GM06990 (cell line): ENCODE data around the gene DAO.

ENCODE experiments used
- DNase-seq: peaks from one replicate; pipeline ENCODE4 v3.0.0-alpha.2; 2011; ENCODE audit not compliant: insufficient read length; ENCODE audit errors: extremely low read depth
- H3K27me3 ChIP-seq: replicated peaks from 2 replicates; pipeline ENCODE4 v1.6.0; 2011; ENCODE audit warnings: low read length; ENCODE audit not compliant: control insufficient read depth, insufficient read depth
- H3K36me3 ChIP-seq: 2 replicates; pipeline ENCODE4 v1.5.1; 2011; ENCODE audit warnings: low read length; ENCODE audit not compliant: control insufficient read depth, insufficient read depth
- H3K4me3 ChIP-seq: replicated peaks from 2 replicates; pipeline ENCODE4 v1.5.1; 2011; ENCODE audit warnings: low read depth, mild to moderate bottlenecking, control low read depth, low read length
- TF ChIP-seq, protein P1 (sequence below): IDR thresholded peaks from 2 replicates; pipeline ENCODE4 v1.5.1; 2011; ENCODE audit warnings: low read length, control low read depth, mild to moderate bottlenecking, inconsistent platforms; ENCODE audit not compliant: insufficient read depth, poor library complexity, severe bottlenecking

DAO gene

DNA sequence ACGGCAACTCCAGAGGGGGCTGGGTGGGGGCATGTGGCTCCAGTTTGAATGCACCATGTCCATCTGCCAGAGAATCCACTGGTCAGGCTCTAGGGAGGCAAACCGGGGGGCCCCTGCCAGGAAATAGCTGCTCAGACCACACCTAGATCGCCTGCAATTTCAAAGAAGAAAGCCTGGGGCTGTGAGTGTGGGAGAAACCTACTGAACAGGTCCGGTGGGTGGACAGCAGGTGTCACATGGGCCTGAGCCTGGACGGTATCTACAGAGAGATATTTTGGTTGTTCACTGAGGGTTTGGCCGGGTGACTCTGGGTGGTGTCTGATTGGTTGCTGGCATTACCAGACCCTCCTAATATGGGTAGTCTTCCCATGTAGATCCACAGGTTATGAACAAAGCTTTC lies 32.0 kb downstream of the DAO start:
- no peak for DNase-seq
- H3K36me3 ChIP-seq: no peaks in the 10 kb centered on the region
- no peak overlapping the region for H3K4me3 ChIP-seq
- H3K27me3 ChIP-seq: no peaks in the 10 kb centered on the region; the same call in none of the 2 replicates
- TF ChIP-seq, protein P1, sequence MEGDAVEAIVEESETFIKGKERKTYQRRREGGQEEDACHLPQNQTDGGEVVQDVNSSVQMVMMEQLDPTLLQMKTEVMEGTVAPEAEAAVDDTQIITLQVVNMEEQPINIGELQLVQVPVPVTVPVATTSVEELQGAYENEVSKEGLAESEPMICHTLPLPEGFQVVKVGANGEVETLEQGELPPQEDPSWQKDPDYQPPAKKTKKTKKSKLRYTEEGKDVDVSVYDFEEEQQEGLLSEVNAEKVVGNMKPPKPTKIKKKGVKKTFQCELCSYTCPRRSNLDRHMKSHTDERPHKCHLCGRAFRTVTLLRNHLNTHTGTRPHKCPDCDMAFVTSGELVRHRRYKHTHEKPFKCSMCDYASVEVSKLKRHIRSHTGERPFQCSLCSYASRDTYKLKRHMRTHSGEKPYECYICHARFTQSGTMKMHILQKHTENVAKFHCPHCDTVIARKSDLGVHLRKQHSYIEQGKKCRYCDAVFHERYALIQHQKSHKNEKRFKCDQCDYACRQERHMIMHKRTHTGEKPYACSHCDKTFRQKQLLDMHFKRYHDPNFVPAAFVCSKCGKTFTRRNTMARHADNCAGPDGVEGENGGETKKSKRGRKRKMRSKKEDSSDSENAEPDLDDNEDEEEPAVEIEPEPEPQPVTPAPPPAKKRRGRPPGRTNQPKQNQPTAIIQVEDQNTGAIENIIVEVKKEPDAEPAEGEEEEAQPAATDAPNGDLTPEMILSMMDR: no peak

DNA sequence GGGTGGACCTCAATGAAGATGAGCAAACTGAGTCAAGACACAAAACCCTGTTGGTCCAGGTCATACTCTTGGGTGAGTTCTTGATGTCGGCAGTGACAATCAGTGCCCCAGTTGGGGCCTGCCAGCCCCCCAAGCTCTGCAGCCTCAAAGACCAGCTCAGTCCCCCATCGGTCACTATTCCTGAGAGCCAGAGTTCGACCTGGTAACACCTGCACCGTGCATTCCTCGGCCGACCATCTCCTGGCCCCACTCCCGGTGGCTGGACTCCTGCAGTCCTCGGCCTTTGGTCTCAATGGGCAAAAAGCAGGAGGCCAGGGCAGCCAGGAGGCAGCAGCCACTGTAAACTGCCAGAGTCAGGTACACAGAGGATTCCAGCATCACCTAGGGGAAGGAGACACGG lies 32.5 kb downstream of the DAO start:
- no peak for DNase-seq
- TF ChIP-seq, protein P1: no peak
- no peak overlapping the region for H3K4me3 ChIP-seq
- H3K36me3 ChIP-seq: no peaks in the 10 kb centered on the region
- no peaks in the 10 kb centered on the region; the same call in none of the 2 replicates for H3K27me3 ChIP-seq

DNA sequence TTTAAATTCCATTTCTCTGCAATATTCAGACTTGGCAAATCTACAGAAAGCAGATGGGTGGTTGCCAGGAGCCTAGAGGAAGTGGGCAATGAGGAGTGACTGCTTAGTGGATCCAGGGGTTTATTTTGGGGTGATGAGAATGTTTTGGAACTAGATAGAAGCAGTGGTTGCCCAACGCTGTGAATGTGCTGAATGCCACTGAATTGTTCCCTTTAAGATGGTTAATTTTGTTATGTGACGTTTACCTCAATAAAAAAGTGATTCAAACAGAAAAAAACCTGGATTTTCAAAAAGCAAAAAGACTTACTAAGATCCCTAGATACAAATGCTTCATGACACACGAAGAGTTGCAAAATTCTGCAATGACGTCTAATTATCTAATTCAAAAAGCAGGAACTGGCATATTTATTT lies 34.2 kb downstream of the DAO start:
- Histone ChIP-seq H3K36me3 (no peaks in the 10 kb centered on the region), H3K27me3 (no peaks in the 10 kb centered on the region; the same call in none of the 2 replicates), H3K4me3 (no peak overlapping the region)
- DNase-seq: no peak
- TF ChIP-seq, protein P1: no peak

DNA sequence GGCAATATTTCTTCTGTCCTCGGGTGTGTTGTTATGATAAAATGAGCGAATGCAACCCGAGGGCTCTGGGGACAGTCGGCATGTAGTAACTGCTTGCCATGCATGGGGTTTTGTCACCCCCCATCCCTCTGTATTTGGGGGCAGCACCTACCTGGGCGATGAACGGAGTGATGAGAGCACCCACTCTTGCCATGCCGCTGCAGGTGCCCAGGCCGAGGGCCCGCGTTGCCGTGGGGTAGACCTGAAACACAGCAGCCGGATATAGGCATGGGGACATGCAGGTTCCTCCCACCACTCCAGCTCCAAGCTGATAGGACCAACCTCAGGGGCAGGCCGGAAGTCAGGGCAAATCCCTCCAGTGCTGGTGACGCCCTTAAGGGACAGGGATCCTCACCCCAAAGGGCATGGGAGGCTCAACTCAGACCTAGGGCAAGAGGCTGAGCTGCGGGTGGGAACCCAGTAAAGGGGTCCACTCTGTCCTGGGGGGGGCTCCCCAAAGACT lies 35.8 kb downstream of the DAO start:
- no peaks in the 10 kb centered on the region for H3K36me3 ChIP-seq
- H3K27me3 ChIP-seq: no peaks in the 10 kb centered on the region; the same call in 1 of the 2 replicates
- no peak overlapping the region for H3K4me3 ChIP-seq
- no peak for DNase-seq
- TF ChIP-seq, protein P1: no peak

DNA sequence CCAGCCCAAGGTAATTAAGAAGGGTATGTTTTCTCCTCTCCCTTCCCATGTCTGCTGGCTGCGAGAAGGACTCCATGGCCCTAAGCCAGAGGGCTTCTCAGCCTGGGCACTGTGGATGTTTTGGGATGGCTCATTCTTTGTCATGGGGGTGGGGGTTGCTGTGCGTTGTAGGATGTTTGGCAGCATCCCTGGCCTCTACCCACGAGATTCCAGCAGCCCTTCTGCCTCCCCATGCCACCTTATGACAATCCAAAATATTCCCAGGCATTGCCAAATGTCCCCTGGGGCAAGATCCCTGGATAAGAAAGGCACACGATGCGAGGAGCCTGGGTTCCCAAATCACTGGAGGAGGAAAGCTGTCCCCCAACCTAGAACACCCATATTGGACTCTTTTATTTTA lies 36.4 kb downstream of the DAO start:
- TF ChIP-seq, protein P1: no peak
- H3K27me3 ChIP-seq: no peaks in the 10 kb centered on the region
- no peak overlapping the region for H3K4me3 ChIP-seq
- no peak for DNase-seq
- H3K36me3 ChIP-seq: no peaks in the 10 kb centered on the region

DNA sequence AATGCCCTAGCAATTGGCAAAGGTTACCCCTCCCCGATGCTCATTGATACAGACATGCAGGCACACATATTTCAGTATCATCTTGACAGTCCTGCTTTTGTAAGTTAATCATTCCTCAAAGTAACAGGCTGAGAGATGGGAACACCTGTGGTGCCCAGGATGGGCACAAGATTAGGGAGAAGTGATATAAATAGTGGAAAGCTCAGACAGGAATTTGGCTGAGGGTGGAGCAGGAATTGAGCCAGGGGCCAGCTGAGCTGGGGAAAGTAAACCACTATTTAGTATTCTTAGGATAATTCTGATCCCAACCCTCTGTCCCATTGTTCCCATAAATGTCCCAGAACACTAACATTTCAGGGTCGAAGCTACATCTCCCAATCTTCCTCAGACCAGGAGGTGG lies 38.3 kb downstream of the DAO start:
- no peaks in the 10 kb centered on the region for H3K36me3 ChIP-seq
- no peak for DNase-seq
- H3K4me3 ChIP-seq: no peak overlapping the region
- TF ChIP-seq, protein P1: no peak
- no peaks in the 10 kb centered on the region for H3K27me3 ChIP-seq
